Sigmoid colon (tissue), 4 donors: ENCODE data around the gene ARHGAP6.
A peak's percentile ranks its signal among the peaks of the same experiment; 100 is the strongest.

Experiments used
- CTCF ChIP-seq, 4 experiments: fragments of 450-650 bp in 3 of 4; fragments of 200-600 bp in 1 of 4; IDR thresholded peaks; one replicate each; pipeline ENCODE4 v1.5.1; 2016 to 2019; ENCODE audit warnings: antibody characterized with exemption in 4 of 4, mild to moderate bottlenecking in 3 of 4, moderate library complexity in 2 of 4
- EP300 ChIP-seq, 4 donors: sonication (generic); formaldehyde crosslinking; IDR thresholded peaks; one replicate each; pipeline ENCODE4 v1.6.1; 2017; ENCODE audit warnings: antibody characterized with exemption in 4 of 4
- POLR2A ChIP-seq, 2 donors: fragments of 450-650 bp; IDR thresholded peaks; one replicate each; pipeline ENCODE4 v1.6.1; 2016; ENCODE audit warnings: antibody characterized with exemption in 2 of 2, mild to moderate bottlenecking in 2 of 2, moderate library complexity in 2 of 2
- POLR2AphosphoS5 ChIP-seq, 4 donors: sonication (generic); formaldehyde crosslinking; IDR thresholded peaks; one replicate each; pipeline ENCODE4 v1.6.1; 2017; ENCODE audit warnings: antibody characterized with exemption in 4 of 4

GRCh38 chrX:11665168-11666111 is at the start of gene ARHGAP6:
- no peak for TF ChIP-seq CTCF (IDR thresholded peaks at IDR 0.05)
- TF ChIP-seq POLR2A (IDR thresholded peaks at IDR 0.05) = peak in 1 of 2 donors; percentile 12
- TF ChIP-seq EP300 (IDR thresholded peaks at IDR 0.05) = no peak
- peak; percentile 8 to 65 (median 42) for TF ChIP-seq POLR2AphosphoS5 (IDR thresholded peaks at IDR 0.05)
